Glutamatergic neuron (in vitro differentiated cells): ENCODE measurements around the gene RAB18. TPM values are rescaled to one million over a fixed set of nuclear protein-coding genes. Genes with fewer than 3 reads are reported as not detected.

ENCODE experiments used
- DNase-seq: peaks from one replicate; pipeline ENCODE4 v3.0.0; 2022
- H3K27ac Mint-ChIP-seq: one replicate; pipeline ENCODE4 v1.8.0; 2020; ENCODE audit warnings: mild to moderate bottlenecking, mixed read lengths, inconsistent platforms; ENCODE audit not compliant: unreplicated experiment
- H3K27me3 Mint-ChIP-seq: one replicate; pipeline ENCODE4 v1.8.0; 2020; ENCODE audit warnings: mild to moderate bottlenecking, moderate library complexity, mixed read lengths, inconsistent platforms; ENCODE audit not compliant: unreplicated experiment
- H3K36me3 Mint-ChIP-seq: one replicate; pipeline ENCODE4 v1.8.0; 2020; ENCODE audit warnings: mild to moderate bottlenecking, mixed read lengths, inconsistent platforms; ENCODE audit not compliant: unreplicated experiment
- H3K4me1 Mint-ChIP-seq: one replicate; pipeline ENCODE4 v1.8.0; 2020; ENCODE audit warnings: mild to moderate bottlenecking, low read depth, mixed read lengths, inconsistent platforms; ENCODE audit not compliant: unreplicated experiment
- H3K4me3 Mint-ChIP-seq: one replicate; pipeline ENCODE4 v1.8.0; 2020; ENCODE audit warnings: mild to moderate bottlenecking, mixed read lengths, inconsistent platforms; ENCODE audit not compliant: unreplicated experiment
- H3K9me3 Mint-ChIP-seq: one replicate; pipeline ENCODE4 v1.8.0; 2020; ENCODE audit warnings: mild to moderate bottlenecking, moderate library complexity, mixed read lengths, inconsistent platforms; ENCODE audit not compliant: unreplicated experiment
- CTCF ChIP-seq: fragments of 200-600 bp; sonication (generic); IDR thresholded peaks from one replicate; pipeline ENCODE4 v1.5.0; 2021; ENCODE audit not compliant: partially characterized antibody, unreplicated experiment
- total RNA-seq: library from RNA; stranded (reverse); fragmentation: NEBNext Ultra II Directional; extraction: Animal tissue kit (Norgen Biotek cat#: 25700); gene quantifications from one replicate; pipeline ENCODE4 v1.2.1, GENCODE V29; 2021; ENCODE audit not compliant: unreplicated experiment

RAB18 gene
- total RNA-seq, 1 donor from 2014 or later = 166 TPM

- no peak overlapping the region for H3K4me3 Mint-ChIP-seq
- no peak for DNase-seq
- no peaks in the 10 kb centered on the region for H3K9me3 Mint-ChIP-seq
These were observed 32.3 kb downstream of the RAB18 start for GRCh38 chr10:27536437-27536836.

GRCh38 chr10:27537166-27537565, 33.1 kb downstream of the RAB18 start:
- Mint-ChIP-seq H3K36me3 (no peaks in the 10 kb centered on the region), H3K4me1 (peaks cover 5% of the 10 kb centered on the region), H3K27ac (no peak overlapping the region), H3K9me3 (no peaks in the 10 kb centered on the region), H3K27me3 (no peaks in the 10 kb centered on the region), H3K4me3 (no peak overlapping the region)
- no peak for TF ChIP-seq CTCF
- DNase-seq = no peak

More at GRCh38 chr10:27536437-27536836, 32.3 kb downstream of the RAB18 start:
- Mint-ChIP-seq H3K27me3 (no peaks in the 10 kb centered on the region), H3K36me3 (no peaks in the 10 kb centered on the region), H3K27ac (no peak overlapping the region), H3K4me1 (peaks cover 11% of the 10 kb centered on the region)
- TF ChIP-seq CTCF = no peak

GRCh38 chr10:27537787-27538186, 33.7 kb downstream of the RAB18 start:
- Mint-ChIP-seq H3K4me1 (peaks cover 5% of the 10 kb centered on the region), H3K27ac (no peak overlapping the region), H3K9me3 (no peaks in the 10 kb centered on the region), H3K27me3 (no peaks in the 10 kb centered on the region), H3K4me3 (no peak overlapping the region), H3K36me3 (no peaks in the 10 kb centered on the region)
- TF ChIP-seq CTCF = no peak
- DNase-seq = no peak

GRCh38 chr10:27540672-27541071, 36.6 kb downstream of the RAB18 start:
- Mint-ChIP-seq H3K36me3 (no peaks in the 10 kb centered on the region), H3K4me3 (no peak overlapping the region), H3K27ac (no peak overlapping the region), H3K9me3 (no peaks in the 10 kb centered on the region), H3K4me1 (peaks cover 3% of the 10 kb centered on the region), H3K27me3 (no peaks in the 10 kb centered on the region)
- DNase-seq = no peak
- TF ChIP-seq CTCF = no peak

- H3K36me3 Mint-ChIP-seq = no peaks in the 10 kb centered on the region
- TF ChIP-seq CTCF = no peak
- no peak for DNase-seq
- no peaks in the 10 kb centered on the region for H3K27me3 Mint-ChIP-seq
- peaks cover 3% of the 10 kb centered on the region for H3K4me1 Mint-ChIP-seq
- no peak overlapping the region for H3K27ac Mint-ChIP-seq
- H3K4me3 Mint-ChIP-seq = no peak overlapping the region
- no peaks in the 10 kb centered on the region for H3K9me3 Mint-ChIP-seq
These were observed 38.0 kb downstream of the RAB18 start for GRCh38 chr10:27541796-27542729.
